Kidney (tissue), 14 donors: ENCODE results near the gene ZNF292. TPM values are rescaled to one million over a fixed set of nuclear protein-coding genes. Genes with fewer than 3 reads are reported as not detected.
"Not testable (repeated sequence)": the region's sequence is repeated elsewhere in the genome, so short reads cannot be mapped to it uniquely, and the experiment has no call there.

Source experiments
- DNase-seq, 5 donors: peaks; one replicate each; pipeline ENCODE4 v3.0.0-alpha.2; 2013 to 2020
- FAIRE-seq: peaks from 2 replicates; lab custom pipeline; 2012; peaks lifted over from hg19 to GRCh38; lab: Jason Lieb, UNC
- H3K27ac ChIP-seq, 2 donors: one replicate each; pipeline ENCODE4 v1.7.0; 2013; ENCODE audit warnings: low read depth in 2 of 2, low read length in 2 of 2, inconsistent platforms in 1 of 2
- H3K27me3 ChIP-seq: one replicate; pipeline ENCODE4 v1.7.1; 2013; ENCODE audit warnings: low read length, inconsistent platforms; ENCODE audit not compliant: control insufficient read depth, insufficient read depth
- H3K36me3 ChIP-seq, 3 donors: one replicate each; pipeline versions ENCODE4 v1.7.0 to v1.7.1; 2013; ENCODE audit warnings: low read length in 3 of 3, control low read depth in 1 of 3, inconsistent platforms in 1 of 3; ENCODE audit not compliant: insufficient read depth in 3 of 3, control insufficient read depth in 2 of 3
- H3K4me1 ChIP-seq, 3 donors: one replicate each; pipeline versions ENCODE4 v1.7.0 to v1.7.1; 2013; ENCODE audit warnings: low read length in 3 of 3, inconsistent platforms in 1 of 3, low read depth in 1 of 3; ENCODE audit not compliant: control insufficient read depth in 2 of 3, insufficient read depth in 2 of 3
- H3K4me3 ChIP-seq, 3 donors: one replicate each; pipeline versions ENCODE4 v1.7.0 to v1.8.1; 2013; ENCODE audit warnings: low read length in 3 of 3, control low read depth in 1 of 3, inconsistent platforms in 1 of 3
- H3K9ac ChIP-seq, 3 donors: one replicate each; pipeline versions ENCODE4 v1.7.0 to v1.7.1; 2013; ENCODE audit warnings: low read length in 3 of 3, control low read depth in 1 of 3, inconsistent platforms in 1 of 3
- H3K9me3 ChIP-seq, 3 donors: one replicate each; pipeline versions ENCODE4 v1.7.0 to v1.7.1; 2013; ENCODE audit warnings: low read length in 3 of 3, control low read depth in 1 of 3, inconsistent platforms in 1 of 3; ENCODE audit not compliant: control insufficient read depth in 2 of 3, insufficient read depth in 1 of 3
- intact Hi-C: fragments of 100-400 bp; cut with DNase I; formaldehyde crosslinking; loops from one replicate; pipeline ENCODE4 v1.11.1; 2022
- polyA plus RNA-seq: library from polyadenylated mRNA; stranded (reverse); fragments of 350-450 nt; fragmentation: Illumina TruSeq; extraction: RNeasy Lipid Tissue Mini Kit (QIAGEN cat#74804); gene quantifications from one replicate; pipeline ENCODE4 v1.2.3, GENCODE V29; 2014; ENCODE audit warnings: low read depth, low replicate concordance; ENCODE audit not compliant: insufficient read depth
- total RNA-seq: library from RNA; stranded (reverse); fragmentation: NEBNext Ultra II Directional; extraction: Animal tissue kit (Norgen Biotek cat#: 25700); gene quantifications from one replicate; pipeline ENCODE4 v1.2.1, GENCODE V29; 2021
- TF ChIP-seq, protein P1 (sequence below): IDR thresholded peaks from 3 replicates; pipeline ENCODE4 v1.5.1; 2012; ENCODE audit warnings: mild to moderate bottlenecking, moderate library complexity, borderline replicate concordance; ENCODE audit not compliant: insufficient read depth; ENCODE audit errors: extremely low read depth
- donor health status: control.
- donor health status: control.
- donor health status: control.
- donor health status: control.
- donor health status: control.
- donor health status: DM: yes; HTN: yes; CAD: no.
- donor health status: Normal renal cell carcinoma (clear cell type).

ZNF292 gene
- total and polyA plus RNA-seq, 2 donors from 2014 or later = 3.4 to 52.3 TPM

DNA sequence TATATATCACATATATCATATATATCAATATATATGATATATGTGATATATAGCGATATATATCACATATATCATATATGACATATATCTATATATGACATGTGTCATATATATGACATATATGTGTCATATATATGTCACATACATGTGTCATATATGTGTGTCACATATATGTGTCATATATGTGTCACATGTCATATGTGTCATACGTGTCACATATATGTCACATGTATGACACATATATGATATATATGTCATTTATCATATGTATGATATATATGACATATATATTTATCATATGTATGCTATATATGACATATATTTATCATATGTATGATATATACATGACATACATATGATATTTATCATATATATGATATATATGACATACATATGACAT, 27.6 kb upstream of the ZNF292 start:
- intact Hi-C loops = no loop called here
- Histone ChIP-seq H3K27me3 (no peaks in the 10 kb centered on the region), H3K4me1 (no peaks in the 10 kb centered on the region), H3K36me3 (no peaks in the 10 kb centered on the region), H3K4me3 (no peak overlapping the region), H3K27ac (no peak overlapping the region), H3K9me3 (peaks cover 0 to 3% (median 0%) of the 10 kb centered on the region in 3 donors), H3K9ac (no peak overlapping the region)
- no peak for DNase-seq
- TF ChIP-seq, protein P1, sequence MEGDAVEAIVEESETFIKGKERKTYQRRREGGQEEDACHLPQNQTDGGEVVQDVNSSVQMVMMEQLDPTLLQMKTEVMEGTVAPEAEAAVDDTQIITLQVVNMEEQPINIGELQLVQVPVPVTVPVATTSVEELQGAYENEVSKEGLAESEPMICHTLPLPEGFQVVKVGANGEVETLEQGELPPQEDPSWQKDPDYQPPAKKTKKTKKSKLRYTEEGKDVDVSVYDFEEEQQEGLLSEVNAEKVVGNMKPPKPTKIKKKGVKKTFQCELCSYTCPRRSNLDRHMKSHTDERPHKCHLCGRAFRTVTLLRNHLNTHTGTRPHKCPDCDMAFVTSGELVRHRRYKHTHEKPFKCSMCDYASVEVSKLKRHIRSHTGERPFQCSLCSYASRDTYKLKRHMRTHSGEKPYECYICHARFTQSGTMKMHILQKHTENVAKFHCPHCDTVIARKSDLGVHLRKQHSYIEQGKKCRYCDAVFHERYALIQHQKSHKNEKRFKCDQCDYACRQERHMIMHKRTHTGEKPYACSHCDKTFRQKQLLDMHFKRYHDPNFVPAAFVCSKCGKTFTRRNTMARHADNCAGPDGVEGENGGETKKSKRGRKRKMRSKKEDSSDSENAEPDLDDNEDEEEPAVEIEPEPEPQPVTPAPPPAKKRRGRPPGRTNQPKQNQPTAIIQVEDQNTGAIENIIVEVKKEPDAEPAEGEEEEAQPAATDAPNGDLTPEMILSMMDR = no peak
- FAIRE-seq = no peak

DNA sequence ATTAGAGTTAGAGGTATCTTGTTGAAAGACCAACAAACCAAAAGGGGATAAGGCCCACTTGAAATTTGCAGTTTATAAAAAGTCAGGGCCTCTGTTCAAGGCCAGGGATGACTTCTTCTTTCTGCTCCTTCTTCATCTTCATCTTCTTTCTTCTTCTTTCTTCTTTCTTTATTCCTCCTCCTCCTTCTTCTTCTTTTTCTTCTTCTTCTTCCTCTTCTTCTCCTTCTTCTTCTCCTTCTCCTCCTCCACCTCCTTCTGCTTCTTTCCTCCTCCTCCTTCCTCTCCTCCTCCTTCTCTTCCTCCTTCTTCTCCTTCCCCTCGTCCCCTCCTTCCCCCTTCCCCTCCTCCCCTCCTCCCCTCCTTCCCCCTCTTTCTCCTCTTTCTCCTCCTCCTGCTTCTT, 18.4 kb upstream of the ZNF292 start:
- TF ChIP-seq, protein P1 = no peak
- H3K9ac ChIP-seq = no peak overlapping the region
- no peak overlapping the region for H3K27ac ChIP-seq
- H3K9me3 ChIP-seq = no peaks in the 10 kb centered on the region
- FAIRE-seq (no peak), DNase-seq (no peak)
- intact Hi-C loops = no loop called here
- H3K36me3 ChIP-seq = no peaks in the 10 kb centered on the region
- H3K4me1 ChIP-seq = no peaks in the 10 kb centered on the region
- no peak overlapping the region for H3K4me3 ChIP-seq
- no peaks in the 10 kb centered on the region for H3K27me3 ChIP-seq

- Histone ChIP-seq H3K9me3 (no peaks in the 10 kb centered on the region), H3K27me3 (no peaks in the 10 kb centered on the region), H3K4me1 (no peaks in the 10 kb centered on the region), H3K36me3 (no peaks in the 10 kb centered on the region), H3K9ac (no peak overlapping the region), H3K27ac (no peak overlapping the region), H3K4me3 (no peak overlapping the region)
- peak in 1 of 5 donors; percentile 28 for DNase-seq
- intact Hi-C loops = no loop called here
- FAIRE-seq = peak; percentile 50
- TF ChIP-seq, protein P1 = peak; percentile 70
Measured at GRCh38 chr6:87139236-87139635, 16.1 kb upstream of the ZNF292 start.

DNA sequence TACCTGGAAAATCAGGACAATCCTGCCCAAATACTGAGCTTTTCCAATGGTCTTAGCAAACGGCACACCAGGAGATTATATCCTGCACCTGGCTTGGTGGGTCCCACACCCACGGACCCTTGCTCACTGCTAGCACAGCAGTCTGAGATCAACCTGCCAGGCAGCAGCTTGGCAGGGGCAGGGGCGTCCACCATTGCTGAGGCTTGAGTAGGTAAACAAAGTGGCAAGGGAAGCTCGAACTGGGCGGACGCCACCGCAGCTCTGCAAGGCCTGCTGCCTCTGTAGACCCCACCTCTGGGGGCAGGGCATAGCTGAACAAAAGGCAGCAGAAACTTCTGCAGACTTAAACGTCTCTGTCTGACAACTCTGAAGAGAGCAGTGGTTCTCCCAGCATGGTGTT, 15.4 kb upstream of the ZNF292 start:
- H3K4me3 ChIP-seq, H3K36me3 ChIP-seq, DNase-seq, H3K9ac ChIP-seq, intact Hi-C loops, H3K4me1 ChIP-seq, H3K27ac ChIP-seq, H3K27me3 ChIP-seq, H3K9me3 ChIP-seq, FAIRE-seq: not testable (repeated sequence)
